ENCODE data around the gene CBR4.

DNA sequence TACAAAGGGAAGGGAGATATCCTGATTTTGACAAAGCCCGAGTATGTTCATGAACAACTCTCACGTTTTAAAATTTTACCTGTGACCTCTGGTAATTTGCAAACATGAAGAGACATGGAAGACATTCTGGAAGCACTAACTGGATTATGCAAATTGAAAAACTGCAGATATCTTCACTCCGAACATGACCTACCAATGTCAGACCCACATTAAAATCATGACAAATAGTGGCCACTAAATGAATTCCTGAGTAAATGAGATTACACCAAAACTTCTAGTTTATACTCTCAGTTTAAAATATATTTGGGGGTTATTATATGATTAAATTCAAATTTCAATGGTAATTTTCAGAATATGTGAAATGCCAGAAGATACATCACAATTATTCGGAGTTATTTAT is 19.9 kb upstream of the CBR4 start:
- TF ChIP-seq, protein P1, sequence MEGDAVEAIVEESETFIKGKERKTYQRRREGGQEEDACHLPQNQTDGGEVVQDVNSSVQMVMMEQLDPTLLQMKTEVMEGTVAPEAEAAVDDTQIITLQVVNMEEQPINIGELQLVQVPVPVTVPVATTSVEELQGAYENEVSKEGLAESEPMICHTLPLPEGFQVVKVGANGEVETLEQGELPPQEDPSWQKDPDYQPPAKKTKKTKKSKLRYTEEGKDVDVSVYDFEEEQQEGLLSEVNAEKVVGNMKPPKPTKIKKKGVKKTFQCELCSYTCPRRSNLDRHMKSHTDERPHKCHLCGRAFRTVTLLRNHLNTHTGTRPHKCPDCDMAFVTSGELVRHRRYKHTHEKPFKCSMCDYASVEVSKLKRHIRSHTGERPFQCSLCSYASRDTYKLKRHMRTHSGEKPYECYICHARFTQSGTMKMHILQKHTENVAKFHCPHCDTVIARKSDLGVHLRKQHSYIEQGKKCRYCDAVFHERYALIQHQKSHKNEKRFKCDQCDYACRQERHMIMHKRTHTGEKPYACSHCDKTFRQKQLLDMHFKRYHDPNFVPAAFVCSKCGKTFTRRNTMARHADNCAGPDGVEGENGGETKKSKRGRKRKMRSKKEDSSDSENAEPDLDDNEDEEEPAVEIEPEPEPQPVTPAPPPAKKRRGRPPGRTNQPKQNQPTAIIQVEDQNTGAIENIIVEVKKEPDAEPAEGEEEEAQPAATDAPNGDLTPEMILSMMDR (IDR thresholded peaks at IDR 0.05), result no peak
- TF ChIP-seq POLR2A (IDR thresholded peaks at IDR 0.05), result no peak

All from transverse colon (tissue), 3 donors.